GM18505 (cell line): ENCODE results near the gene ZCCHC24.

Source experiments
- ATAC-seq: cut with Tn5 transposase; IDR thresholded peaks from one replicate; pipeline ENCODE4 v1.9.1; 2021; ENCODE audit not compliant: unreplicated experiment
- POLR2A ChIP-seq: IDR thresholded peaks from 4 replicates; pipeline ENCODE4 v1.6.1; 2011; ENCODE audit warnings: borderline replicate concordance; ENCODE audit not compliant: insufficient read depth, insufficient read length; ENCODE audit errors: extremely low read depth

ZCCHC24 gene

DNA sequence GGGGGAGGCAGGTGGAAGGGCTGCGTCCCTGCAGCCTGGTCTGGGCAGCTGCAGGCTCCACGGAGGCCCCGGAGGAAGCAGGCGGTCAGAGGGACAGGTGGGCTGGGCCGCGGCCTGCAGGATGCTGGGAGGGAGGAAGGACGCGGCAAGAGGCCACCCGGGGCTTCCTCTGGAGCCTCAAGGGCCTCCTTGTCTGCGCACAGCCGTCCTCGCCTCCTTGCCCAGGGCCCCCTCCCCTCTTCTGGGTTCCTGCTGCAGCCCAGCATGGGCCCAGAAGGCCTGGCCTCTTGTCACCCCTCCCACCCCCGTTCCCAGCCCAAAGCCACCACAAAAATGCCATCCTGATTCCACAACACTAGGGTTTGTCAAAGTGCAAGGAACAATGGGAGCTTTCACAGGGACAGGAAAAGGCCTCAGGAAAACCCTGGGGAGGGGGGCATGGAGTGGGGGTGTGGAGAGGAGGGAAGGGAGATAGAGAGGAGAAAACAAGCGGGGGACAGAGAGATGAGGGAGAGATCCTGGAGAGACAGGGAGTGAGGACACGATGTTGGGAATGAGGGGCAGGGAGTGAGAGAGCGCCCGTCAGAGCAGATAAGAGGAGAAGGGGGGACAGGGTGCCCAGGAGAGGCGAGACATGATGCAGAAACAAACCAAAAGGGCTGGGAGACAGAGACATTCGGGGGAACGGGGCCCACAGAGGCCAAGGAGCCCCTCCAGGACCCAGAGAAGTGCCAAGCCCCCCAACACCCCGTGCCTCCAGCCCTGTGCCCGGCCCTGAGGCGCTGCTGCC, 41.8 kb downstream of the ZCCHC24 start:
- TF ChIP-seq POLR2A = no peak
- no peak for ATAC-seq

DNA sequence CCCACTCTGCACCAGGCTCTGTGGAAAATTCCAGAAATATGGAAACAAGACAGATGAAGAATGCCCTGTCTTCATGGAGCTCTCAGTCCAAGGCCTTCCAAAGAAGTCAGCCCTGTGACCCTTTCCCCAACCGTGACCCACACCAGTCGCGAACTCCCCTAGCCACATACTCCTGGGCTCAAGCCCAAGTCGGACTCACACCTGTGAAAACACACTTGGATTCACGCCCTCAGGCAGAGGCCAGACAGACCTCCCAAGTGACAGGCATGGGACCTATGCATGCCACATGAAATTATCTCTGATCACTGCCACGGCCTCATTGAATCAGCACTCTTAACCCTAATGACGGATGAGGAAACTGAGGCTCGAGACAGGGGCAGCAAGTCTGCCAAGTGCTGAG, 42.5 kb downstream of the ZCCHC24 start:
- no peak for TF ChIP-seq POLR2A
- no peak for ATAC-seq

DNA sequence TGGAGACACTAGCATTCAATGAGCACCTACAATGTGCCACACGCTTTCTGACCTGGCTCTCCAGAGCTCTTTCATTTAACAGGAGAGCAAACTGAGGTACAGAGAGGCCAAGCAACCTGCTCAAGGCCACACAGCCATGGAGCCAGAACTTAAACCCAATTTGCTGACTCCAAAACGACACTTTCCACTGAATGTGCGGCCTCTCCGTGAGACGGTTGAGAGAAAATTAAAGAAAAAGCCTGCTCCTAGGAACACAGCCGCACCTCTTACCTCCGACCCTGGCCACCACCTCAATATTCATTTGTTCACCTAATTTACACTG, 42.8 kb downstream of the ZCCHC24 start:
- TF ChIP-seq POLR2A = no peak
- ATAC-seq = no peak

DNA sequence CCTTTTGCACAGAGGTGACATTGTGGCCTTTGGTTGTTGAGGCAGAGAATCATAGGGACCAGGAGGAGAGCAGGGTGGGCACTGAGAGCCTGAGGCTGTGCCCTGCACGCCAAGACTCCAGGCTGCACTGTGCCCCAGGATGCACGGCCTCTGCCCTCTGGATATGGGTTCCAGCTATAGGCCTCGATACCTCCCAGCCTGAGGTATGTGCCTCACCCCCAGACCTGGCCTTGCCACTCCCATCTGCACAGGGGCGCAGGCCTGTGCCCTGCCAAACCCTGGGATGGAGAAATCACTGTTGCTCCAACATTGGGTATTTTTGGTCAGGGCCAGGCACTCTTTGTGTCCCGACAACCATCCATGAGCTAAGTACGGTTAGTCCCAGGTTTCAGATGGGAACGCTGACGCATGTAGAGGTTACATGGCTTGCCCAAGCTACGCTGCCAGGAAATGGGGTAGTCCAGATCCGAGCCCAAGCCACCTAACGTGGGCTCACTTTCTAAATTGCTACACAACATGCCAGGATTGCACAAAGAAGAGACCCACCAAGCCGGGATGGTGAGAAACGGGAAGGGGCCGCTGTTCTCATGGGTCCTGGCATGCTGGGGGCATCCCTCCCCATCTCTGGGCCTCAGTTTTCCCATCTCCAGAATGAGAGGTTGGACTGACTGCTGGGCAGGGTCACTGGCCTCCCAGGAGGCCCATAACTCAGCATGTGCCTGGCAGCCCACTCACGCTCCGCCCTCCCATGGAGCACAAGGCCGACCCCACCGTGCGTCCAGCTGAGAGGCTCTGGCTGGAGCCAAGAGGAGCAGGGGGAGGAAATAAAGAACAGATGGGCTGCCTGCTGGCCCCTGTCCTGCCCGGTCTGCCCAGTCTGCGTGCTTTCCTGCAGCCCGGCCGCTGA, 44.2 kb downstream of the ZCCHC24 start:
- no peak for ATAC-seq

DNA sequence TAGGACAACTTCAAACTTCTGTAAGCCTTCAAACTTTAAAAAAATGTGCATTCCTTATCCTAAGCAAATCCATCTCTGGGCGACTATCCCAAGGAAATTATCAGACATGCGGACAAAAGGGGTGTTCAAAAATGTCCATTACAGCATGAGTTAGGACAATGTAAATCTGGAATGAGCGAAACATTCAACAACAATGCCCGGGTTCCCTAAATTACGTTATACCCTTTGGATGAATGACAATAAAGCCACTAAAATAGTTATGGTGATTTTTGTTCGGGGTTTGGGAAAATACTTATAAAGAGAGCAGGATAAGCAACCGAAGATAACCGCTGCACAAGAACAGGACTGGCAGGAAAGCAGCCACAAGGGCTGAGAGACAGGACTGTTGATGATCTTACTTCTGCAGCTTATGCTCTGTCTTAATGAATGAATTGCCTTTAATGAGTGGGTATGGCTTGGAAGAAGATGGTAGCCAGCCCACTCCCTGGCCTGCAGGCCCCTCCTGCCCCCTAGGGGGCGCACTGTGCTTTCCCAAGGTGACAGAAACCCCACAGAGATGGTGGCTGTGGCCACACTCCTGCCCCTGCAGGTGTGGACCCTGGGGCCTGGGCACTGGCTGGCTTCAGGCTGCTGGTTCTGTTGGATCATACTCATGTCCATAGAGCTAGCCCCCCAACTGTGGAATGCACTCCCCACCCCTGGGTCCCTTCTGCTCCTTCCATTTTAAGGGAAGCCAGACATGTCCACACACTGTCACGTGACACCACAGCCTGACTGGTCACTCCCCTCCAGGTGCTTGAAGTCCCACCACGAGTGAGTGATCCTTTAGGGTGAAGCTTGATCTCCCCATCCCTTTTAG, 45.0 kb downstream of the ZCCHC24 start:
- ATAC-seq = no peak
- no peak for TF ChIP-seq POLR2A

More for the DNA sequence above, 44.2 kb downstream of the ZCCHC24 start:
- TF ChIP-seq POLR2A = no peak

DNA sequence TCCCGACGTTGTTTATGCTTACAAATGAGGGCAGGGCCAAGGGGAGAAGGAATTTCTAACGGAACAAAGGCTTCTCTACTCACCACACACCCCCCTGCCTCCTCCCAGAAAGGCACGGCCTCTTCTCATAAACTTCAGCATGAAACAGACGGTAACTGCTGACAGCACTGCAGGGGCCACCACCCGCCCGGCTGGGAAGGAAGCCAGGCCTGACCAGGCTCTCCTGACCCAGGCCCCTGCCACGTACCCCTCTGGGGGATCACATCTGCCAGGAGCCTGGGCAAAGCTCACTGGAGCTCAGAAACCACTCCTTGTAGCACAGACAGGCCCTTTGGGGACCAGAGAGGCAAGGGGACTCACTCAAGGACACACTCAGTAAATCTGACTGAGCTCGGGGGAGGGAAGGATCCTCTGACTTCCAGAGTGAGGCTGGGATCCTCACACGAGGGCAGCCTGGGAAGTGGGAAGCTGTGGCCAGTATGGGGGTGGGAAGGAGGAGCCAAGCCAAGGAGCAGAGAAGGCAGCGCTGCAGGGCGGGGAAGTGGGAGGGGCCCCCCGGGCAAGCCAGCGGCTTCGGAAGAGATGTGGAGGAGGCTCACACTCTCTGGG, 46.1 kb downstream of the ZCCHC24 start:
- no peak for ATAC-seq
- no peak for TF ChIP-seq POLR2A

DNA sequence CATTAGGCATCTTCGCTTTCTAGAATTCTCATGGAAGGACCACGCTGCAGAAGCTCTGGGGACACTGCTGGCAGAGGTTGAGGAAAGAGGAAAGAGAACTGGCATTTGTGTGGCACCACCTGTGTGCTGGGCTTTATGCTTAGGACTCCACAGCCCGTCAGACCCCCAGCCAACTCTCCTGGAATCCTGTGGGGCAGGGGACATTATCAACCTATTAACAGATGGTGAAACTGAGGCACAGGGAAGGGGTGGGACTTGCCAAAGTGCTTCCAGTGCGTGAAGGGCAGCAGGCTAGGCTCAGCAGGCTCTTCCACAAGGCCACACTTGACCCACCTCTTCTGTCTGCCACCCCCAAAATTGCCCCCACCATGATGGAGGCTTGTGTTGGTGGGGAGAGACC, 46.8 kb downstream of the ZCCHC24 start:
- TF ChIP-seq POLR2A = no peak
- no peak for ATAC-seq

DNA sequence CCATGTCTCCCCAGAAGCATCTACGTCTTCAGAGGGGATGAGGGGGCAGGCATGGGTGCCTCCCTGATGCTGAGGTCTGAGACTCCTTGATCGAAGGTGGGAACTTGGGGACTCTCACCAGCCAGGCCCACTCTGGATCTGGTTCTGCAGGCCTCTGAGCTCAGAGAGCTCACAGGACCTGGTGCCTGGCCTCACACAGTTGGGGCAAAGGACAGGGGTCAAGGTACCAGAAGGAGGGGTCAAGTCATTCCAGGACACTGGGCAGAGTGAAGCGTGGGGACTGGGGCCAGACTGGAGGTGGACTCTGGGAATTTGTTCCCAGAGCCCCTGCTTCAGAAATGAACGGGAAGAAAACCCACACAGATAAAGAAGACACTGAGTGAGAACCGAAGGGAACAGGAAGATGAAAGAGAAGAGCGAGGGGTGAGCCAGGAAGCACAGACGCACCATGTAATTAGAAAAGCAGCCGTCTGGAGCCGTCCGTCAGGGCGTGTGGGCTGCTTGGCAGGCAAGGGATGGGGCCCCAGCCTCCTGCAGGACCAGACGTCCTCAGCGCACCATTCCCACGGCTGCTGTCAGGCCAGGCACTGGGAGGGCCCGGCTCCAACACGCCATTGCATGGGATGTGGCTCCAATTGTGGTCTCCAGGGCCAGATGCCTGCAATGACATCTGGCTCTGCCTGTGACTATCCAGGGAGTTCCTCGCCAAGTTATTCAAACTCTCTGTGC, 47.7 kb downstream of the ZCCHC24 start:
- no peak for TF ChIP-seq POLR2A
- ATAC-seq = no peak

DNA sequence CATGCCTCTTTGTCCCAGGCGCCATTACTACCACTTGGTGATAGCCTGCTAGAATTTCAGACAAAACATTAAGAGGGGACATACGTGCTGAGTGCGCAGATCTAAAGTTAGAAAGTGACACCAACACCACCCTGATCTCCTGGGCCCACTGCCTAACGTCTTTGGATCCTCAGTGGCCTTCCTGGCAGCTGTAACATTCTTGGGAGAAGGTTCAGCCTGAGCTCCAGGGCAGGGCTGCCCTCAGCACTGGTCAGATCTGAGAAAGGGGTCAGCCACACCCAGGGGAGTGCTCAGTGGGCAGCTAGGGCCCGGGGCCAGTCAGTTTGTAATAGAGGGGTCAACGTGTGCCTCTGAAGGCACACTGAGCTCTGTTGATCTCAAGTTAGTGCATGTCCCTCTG, 48.4 kb downstream of the ZCCHC24 start:
- no peak for TF ChIP-seq POLR2A
- no peak for ATAC-seq

DNA sequence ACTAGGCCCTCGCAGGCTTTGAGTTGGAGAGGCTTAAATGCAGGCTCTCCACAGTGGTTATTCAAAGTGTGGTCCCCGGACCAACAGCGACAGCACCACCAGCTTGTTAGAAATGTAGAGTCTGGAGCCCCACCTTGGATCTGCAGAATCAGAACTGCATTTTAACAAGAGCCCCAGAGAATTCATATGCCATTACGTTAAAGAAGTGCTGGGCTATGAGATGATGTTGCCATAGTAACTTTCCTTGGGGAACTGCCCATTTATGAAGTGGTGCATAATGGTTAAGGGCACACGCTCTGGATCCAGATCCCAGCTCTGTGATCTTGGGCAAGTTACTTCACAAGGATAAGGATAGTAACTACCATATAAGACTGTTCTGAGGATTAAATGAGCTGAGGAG, 48.9 kb downstream of the ZCCHC24 start:
- TF ChIP-seq POLR2A = no peak
- no peak for ATAC-seq

DNA sequence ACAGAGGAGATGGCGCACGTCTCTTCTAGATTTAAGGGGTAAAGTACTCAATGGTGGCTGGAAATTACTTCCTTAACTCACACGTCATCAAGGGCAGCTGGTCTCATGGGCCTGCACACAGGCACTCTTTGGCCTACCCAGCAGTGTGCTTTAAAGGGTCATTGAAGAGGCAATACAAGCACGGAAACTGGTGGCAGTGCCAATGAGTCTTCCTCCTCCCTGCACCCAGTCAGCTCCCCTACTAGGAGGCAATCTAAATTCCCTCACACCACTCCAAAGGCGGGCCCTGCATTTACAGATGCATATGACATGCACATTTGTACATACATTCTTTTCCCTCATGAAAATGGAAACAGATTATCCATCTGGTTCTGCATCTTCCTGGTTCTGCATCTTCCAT, 50.8 kb downstream of the ZCCHC24 start:
- no peak for ATAC-seq
- TF ChIP-seq POLR2A = no peak

DNA sequence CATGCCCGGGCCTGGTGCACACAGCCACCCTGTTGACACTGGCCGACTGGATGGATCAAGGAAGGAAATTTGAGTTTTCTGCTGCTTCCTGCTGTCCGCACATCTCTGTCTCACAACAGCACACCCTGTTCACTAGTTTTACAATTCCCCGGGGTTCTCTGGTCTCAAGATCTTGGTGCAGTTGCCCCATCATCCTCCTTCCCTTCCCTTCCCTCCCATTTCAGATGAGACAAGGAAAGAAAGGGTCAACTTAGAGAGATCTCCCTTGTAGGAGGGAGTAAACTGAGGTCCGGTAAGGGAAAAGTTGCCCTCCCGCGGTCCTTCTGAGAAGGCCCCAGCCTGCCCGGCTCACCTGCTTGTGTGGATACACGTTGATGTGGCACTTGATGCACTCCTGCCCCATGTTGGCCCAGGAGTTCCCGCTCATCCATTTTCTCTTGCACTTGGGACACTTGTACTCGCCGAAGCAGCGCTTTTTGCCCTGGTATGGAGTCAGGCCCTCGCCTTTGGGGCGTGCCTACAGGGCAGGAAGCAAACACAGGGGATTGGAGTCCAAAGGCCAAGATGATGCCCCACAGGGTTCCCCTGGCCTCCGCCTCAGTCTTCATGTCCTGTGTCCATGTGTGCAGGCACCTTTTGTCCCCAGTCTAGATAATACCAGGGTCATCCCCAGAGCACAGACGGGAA, 51.4 kb downstream of the ZCCHC24 start:
- no peak for TF ChIP-seq POLR2A
- no peak for ATAC-seq

DNA sequence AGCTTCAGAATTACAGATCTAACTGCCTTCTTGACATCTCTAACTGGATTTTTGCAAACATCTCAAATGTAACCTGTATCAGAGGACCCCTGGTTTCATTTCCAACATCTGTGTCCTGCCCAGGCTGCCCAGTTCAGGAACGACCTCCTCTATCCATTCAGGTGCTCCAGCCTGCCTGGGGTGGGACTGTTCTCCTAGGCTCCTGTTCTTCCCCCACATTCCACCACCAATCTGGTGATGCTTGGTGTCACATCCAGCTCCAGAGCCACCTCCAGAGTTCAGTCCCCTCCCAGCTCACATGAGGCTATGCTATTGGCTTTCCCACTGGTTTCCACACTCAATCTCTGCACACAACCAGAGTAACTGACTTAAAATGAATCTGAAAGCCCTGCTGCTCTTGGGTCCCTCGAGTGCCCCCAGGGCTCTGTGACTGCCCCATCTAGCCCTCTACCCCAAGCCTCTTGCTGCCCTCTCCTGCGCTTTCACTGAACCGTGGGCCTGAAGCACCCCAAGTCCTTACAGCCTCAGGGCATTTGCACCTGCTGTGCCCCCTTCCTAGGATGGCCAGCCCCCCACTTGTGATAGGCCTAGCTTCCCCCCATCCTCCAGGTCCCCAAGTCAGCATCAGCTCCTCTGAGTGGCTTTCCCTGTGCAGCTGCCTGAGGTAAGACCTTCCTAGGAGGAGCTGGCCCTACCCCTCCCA, 52.1 kb downstream of the ZCCHC24 start:
- TF ChIP-seq POLR2A = no peak
- ATAC-seq = no peak
